GM18526 (cell line): ENCODE results near the gene CIB1.

Experiments used
- POLR2A ChIP-seq: IDR thresholded peaks from 3 replicates; pipeline ENCODE4 v1.6.1; 2011; ENCODE audit not compliant: insufficient read length; ENCODE audit errors: extremely low read depth

The CIB1 gene

DNA sequence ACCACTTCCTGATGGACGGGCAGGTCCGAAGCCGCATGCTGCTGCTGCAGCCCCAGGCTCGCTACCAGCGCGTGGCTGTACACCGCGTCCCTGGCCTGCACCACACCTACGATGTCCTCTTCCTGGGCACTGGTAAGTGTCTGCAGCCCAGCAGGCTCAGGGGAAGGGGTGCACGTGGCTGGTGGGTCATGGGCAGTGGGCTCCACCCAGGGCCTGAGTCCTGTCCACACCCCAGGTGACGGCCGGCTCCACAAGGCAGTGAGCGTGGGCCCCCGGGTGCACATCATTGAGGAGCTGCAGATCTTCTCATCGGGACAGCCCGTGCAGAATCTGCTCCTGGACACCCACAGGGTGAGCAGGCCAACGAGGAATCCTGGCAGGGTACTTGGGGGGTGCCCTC lies 8.7 kb downstream of the CIB1 start:
- no peak for TF ChIP-seq POLR2A

DNA sequence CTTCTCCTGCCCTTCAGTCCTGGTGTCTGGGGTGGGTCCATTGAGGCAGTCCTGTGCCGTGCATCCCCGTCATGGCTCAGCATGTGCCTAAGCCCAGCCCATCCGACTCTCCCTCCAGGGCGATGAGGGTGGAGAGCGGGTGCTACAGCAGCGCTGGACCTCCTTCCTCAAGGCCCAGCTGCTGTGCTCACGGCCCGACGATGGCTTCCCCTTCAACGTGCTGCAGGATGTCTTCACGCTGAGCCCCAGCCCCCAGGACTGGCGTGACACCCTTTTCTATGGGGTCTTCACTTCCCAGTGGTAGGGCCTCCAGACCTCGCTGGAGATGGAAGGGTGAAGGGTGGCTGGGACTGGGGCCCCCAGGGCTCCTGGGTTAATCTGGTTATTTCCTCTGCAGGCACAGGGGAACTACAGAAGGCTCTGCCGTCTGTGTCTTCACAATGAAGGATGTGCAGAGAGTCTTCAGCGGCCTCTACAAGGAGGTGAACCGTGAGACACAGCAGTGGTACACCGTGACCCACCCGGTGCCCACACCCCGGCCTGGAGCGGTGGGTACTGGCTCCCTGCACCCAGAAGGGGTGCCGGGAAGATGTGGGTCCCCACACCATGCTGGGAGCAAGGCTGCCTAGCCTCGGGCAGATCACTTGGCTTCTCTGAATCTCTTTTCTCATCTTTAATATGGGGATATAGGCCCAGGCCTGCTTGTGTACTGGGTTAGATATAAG lies 10.1 kb downstream of the CIB1 start:
- TF ChIP-seq POLR2A = no peak

DNA sequence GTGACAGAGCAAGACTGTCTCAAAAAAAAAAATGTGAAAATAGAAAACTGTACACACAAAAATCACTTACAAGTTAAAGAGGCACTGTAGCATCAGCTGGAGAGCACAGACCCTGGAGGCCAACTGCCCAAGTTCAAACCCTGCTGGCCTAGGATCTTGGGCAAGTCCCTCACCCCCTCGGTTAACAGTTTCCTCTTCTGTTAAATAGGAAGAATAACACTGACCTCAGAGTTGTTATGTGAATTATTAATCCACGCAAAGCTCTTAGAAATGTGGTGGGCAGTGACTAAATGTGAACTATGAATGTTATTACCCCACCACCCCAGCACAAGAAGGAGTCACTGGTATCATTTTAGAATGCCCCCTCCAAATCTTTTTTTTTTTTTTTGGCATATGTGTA lies 11.2 kb downstream of the CIB1 start:
- no peak for TF ChIP-seq POLR2A

DNA sequence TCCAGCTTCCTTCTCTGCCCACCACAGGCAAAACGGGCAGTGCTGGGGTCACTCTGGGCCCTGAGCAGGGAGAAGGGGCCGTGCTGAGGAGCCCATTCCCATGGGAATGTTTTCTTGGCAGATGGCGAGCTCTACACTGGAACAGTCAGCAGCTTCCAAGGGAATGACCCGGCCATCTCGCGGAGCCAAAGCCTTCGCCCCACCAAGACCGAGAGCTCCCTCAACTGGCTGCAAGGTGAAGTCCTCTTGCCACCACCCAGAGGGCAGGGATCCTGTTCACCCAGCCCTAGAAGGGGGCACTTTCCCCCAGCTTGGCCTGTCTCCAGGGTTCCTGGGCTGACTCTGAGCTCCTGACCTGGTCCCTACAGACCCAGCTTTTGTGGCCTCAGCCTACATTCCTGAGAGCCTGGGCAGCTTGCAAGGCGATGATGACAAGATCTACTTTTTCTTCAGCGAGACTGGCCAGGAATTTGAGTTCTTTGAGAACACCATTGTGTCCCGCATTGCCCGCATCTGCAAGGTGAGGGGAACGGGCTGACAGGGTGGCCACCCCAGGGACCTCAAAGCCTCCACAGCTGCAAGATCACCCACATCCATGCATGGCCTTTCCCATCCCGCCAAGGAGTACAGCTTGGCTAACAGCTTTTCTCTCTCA lies 12.4 kb downstream of the CIB1 start:
- no peak for TF ChIP-seq POLR2A

DNA sequence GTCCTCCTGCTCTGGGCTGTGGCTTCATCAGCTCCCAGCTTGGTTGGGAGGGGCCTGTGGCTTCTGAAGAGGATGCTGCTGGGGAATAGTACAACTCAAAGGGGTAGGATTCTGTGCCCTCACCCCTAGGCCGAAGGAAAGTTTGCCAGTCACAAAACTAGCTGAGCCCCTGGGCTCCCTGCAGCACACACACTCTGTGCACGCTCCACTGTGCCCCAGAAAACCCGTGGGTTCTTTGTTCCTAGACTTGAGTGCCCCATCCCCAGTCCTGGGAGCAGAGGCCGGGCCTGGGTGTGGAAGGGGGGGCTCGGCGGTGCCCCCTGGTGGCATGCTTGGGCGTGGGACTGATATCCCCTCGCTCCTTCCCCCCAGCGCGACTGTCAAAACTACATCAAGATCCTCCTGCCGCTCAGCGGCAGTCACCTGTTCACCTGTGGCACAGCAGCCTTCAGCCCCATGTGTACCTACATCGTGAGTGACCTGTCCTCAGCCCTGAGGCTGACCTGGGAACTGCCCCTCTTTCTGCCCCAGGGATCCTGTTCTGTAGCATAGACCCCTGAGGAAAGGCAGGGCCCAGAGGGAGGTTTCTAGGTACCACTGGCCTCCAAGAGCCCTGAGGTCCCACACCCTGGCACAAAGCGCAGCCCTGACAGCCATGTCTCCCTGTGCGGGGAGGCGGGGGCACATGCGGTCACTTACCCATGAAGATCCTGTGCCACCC lies 14.2 kb downstream of the CIB1 start:
- TF ChIP-seq POLR2A = no peak

DNA sequence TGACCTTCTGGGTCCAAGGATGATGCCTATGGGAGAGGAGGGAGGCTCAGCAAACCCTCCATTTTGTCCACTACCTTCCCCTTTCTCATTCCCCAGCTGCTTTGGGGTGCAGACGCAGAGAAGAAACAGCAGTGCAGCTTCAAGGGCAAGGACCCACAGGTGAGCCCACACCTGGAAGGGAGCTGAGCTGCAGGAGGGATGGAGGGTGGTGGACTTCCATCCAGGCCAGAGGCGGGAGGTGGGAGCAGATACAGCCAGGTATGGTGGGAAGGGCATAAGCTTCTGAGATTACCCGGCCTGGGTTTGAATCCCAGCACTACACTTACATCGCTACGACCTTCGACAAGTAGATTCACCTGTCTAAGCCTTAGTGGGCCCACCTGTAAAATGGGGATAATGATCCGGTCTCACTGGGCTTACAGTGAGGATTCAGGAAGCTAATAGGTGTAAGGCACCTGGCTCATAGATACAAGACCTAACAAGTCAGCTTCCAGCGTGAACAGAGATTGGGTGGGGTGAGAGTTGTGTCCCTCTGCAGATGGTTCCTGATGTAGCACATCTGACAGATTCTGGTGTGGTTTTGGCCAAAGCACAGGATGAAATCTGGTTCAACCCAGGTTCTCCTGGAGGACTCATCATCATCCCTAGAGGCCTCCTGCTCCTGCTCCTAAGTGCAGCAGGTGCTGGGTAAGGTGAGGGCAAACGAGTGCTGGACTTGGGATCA lies 15.9 kb downstream of the CIB1 start:
- no peak for TF ChIP-seq POLR2A

DNA sequence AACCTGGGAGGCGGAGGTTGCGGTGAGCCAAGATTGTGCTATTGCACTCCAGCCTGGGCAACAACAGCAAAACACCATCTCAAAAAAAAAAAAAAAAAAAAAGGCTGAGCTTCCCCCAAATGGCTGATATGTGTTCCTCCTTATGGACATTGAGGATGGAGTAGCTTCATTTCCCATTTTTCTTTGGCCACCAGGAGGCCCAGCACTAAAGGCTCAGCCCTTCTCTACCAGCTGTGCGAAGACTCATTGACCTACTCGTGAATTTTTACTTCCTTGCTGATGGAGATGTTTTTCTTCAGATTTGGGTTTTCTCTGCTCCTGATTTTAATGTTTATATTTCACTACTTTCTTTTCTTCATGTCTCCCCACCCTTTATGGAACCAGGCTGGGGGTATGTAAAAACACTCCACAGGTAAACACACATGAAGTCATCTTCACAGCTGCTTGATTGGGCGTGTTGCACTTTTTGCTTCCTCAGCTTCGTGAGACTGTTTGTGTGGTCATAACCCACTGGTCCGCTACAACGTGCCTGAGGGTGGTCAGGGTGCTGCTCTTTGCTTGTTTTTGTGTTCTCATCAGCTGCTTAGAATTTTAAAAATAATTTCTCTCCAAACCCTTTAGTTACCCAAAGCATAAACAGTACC lies 19.1 kb downstream of the CIB1 start:
- no peak for TF ChIP-seq POLR2A

DNA sequence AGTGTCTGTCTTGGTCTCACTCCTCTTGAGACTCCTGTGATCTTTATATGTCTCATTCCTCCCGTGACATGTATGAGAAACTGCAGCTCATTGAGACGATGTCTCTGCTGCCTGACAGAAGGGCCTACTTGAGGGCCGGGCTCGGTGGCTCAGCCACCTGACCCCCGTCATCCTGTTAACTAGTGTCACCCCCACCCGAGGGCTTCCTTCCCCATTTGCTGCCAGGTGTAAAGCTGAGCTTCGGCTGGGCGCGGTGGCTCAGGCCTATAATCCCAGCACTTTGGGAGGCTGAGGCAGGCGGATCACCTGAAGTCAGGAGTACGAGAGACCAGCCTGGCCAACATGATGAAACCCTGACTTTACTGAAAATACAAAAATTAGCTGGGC lies 19.9 kb downstream of the CIB1 start:
- no peak for TF ChIP-seq POLR2A

DNA sequence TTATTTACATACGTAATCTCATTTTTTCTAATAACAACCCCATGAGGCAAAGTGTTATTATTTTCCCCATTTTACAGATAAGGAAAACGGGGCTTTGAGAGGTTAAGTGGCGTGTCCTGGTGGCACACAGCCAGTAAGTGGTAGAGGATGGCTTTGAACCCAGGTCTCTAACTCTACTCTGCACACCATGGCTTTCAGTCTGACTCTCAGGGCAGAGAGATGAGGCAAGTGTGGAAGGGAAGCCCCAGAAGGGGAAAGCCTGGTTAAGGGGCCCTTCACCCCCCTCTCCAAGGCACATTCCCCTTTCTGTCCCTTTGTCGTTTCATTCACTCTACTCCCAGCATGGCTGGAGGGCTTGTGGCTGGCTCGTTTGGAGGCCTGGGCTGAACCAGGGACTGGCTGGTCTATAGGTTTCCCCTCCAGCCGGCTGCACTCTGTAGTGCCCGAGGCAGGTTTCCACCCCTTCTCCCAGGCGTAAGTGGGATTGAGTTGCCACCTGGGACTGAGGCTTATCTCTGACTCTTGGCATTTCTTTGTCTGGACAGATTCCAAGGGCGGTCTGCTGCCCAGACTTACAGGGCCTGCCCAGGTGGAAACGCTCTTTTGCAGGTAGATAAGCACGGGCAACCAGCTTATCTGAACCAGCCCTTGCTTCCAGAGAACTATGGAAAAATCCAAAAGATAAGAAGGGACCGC lies 20.5 kb downstream of the CIB1 start:
- TF ChIP-seq POLR2A = no peak

DNA sequence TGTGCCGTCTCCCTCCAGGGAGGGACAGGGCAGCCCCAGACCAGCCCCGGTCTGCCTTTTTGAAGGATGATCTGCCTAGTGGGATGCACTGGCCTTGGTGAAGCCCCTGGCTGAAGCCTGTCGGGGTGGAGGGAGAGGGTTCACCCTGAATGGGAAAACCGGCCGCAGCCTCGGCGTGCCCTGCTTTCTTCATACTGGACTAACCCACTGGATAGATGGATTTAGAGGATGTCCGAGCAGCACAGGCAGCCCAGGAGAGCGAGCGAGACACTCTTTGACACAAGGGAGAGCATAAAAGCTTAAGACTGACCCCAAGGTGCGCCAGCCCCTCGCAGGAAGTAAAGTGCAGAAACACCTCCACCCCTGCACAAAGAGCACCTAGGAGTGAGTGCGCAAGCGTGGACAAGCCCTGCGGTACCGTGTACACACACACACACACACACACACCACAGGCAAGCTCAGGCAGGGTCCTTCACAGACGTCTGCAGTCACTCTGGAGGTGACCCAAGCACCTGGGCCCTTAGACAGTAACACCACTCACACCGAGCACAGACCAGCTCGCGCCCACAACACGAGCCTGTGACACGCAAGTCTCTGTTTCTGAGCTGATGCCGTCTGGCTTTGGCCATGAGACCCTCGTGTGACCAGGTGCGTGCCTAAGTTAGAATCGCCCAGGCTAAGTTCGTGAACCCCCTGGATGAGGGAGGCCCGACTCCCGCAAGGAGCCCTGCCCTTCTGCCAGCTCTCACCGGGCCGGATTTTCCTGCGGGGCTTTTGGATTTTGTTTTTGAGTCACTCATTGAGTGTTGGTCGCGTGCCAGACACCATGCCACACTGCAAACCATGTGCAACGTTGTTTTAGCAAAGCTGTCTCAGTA lies 21.3 kb downstream of the CIB1 start:
- no peak for TF ChIP-seq POLR2A

DNA sequence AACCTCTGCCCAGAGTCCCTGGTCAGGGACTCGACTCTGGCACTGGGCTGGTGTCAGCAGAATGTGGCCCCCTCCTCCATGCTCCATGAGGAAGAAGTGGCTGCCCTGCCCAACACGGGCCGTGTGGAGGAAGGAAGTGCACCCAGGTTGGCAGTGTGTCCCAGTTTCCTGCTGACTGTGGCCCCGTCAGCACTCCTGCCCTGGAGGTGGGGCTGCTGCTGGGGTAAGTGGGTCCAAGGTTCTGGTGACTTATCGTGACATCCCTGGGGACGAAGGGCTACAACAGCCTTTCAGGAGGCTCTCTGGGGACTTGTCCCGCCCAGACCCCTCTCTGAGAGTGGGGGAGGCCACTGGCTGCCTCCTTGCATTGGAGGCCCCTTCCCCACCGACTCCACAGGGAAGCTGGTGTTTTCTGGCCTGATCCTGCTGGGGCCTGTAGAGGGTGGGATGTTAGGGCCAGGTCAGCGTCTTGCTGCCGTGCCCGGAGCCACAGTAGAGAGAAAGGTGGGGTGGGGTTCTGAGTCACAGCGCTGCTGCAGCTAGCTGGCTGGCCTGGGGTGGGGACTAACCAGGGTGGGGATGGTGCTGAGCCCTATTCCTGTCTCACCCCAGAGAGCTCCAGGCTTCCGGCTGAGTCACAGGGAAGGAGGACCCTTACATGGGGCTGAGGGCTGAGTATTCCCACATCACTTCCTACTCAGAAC lies 22.1 kb downstream of the CIB1 start:
- TF ChIP-seq POLR2A = no peak

DNA sequence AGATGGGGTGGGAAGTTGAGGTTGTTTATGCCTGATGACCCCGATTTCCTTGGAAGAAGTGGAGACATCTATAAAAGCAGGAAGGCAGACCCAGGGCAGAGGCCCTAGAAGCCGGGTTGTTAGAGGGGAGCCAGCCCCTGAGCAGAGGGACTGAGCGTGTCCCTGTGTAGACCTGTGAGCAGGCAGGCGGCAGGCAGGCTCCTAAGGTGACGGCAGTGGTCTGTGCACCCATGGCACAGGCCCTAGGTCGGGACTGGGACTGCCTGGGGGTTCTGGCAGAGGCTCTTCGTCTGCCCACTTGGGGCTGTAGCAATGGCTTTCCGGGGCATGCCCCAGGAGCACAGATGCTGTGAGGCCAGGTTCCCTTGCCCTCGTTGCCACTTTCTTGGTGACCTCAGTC lies 22.7 kb downstream of the CIB1 start:
- TF ChIP-seq POLR2A = no peak

DNA sequence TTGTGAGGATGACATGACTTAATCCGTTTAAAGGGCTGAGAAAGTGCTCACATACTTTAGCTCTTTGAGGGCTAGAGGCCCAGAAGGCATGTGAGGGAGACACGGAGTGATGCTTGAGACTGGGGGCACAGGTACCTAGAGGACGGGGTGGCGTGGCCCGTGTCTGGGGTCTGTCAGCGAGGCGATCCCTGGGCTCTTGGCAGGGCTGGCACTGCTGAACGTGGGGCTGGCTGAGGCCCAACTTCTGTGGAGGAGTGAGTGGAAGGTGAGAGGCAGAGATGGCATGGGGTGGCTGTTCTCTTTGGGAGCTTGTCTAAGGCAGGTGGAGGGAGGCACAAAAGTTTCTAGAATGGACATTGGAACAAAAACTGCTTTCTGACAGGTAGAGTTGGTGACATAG lies 23.1 kb downstream of the CIB1 start:
- TF ChIP-seq POLR2A = no peak
